Hepatocyte (in vitro differentiated cells): ENCODE measurements around the gene NKIRAS2. TPM values are rescaled to one million over a fixed set of nuclear protein-coding genes. Genes with fewer than 3 reads are reported as not detected.

Experiments
- DNase-seq: peaks from one replicate; pipeline ENCODE4 v3.0.0-alpha.2; 2016; ENCODE audit warnings: low spot score
- H2AFZ ChIP-seq: fragments of 200-600 bp; sonication (generic); 2 replicates; pipeline ENCODE4 v1.6.0; 2016; ENCODE audit warnings: antibody characterized with exemption, mild to moderate bottlenecking
- H3K27ac ChIP-seq: fragments of 200-600 bp; sonication (generic); 2 replicates; pipeline ENCODE4 v1.5.1; 2016; ENCODE audit warnings: mild to moderate bottlenecking
- H3K27me3 ChIP-seq: fragments of 200-600 bp; sonication (generic); 2 replicates; pipeline ENCODE4 v1.6.1; 2016
- H3K36me3 ChIP-seq: fragments of 200-600 bp; sonication (generic); replicated peaks from 2 replicates; pipeline ENCODE4 v1.5.1; 2016; ENCODE audit warnings: low read depth; ENCODE audit not compliant: insufficient read depth
- H3K4me1 ChIP-seq: fragments of 200-600 bp; sonication (generic); 2 replicates; pipeline ENCODE4 v1.5.1; 2016; ENCODE audit warnings: mild to moderate bottlenecking, moderate library complexity; ENCODE audit not compliant: insufficient read depth
- H3K4me2 ChIP-seq: fragments of 200-600 bp; sonication (generic); 2 replicates; pipeline ENCODE4 v1.6.0; 2016
- H3K4me3 ChIP-seq: fragments of 200-600 bp; sonication (generic); 2 replicates; pipeline ENCODE4 v1.5.1; 2016; ENCODE audit warnings: mild to moderate bottlenecking
- H3K79me2 ChIP-seq: fragments of 200-600 bp; sonication (generic); 2 replicates; pipeline ENCODE4 v1.6.0; 2017; ENCODE audit warnings: mild to moderate bottlenecking
- H3K9me2 ChIP-seq: fragments of 200-600 bp; sonication (generic); replicated peaks from 2 replicates; pipeline ENCODE4 v1.6.0; 2017; ENCODE audit warnings: mild to moderate bottlenecking; ENCODE audit not compliant: insufficient read depth
- H3K9me3 ChIP-seq: fragments of 200-600 bp; sonication (generic); 2 replicates; pipeline ENCODE4 v1.5.1; 2016; ENCODE audit warnings: low read depth, mild to moderate bottlenecking
- H4K20me1 ChIP-seq: fragments of 200-600 bp; sonication (generic); 2 replicates; pipeline ENCODE4 v1.6.0; 2016; ENCODE audit warnings: mild to moderate bottlenecking; ENCODE audit not compliant: insufficient read depth, poor library complexity, severe bottlenecking
- EZH2 ChIP-seq: fragments of 200-600 bp; sonication (generic); IDR thresholded peaks from 2 replicates; pipeline ENCODE4 v1.6.1; 2016; ENCODE audit warnings: antibody characterized with exemption, mild to moderate bottlenecking, borderline replicate concordance
- EZH2phosphoT487 ChIP-seq: fragments of 200-600 bp; sonication (generic); IDR thresholded peaks from one replicate; pipeline ENCODE4 v1.6.1; 2018; ENCODE audit warnings: antibody characterized with exemption, mild to moderate bottlenecking, low read depth, moderate library complexity; ENCODE audit not compliant: unreplicated experiment, severe bottlenecking
- WGBS: methylation state at CpG from one replicate; pipeline ENCODE4 v1.1.6; 2016; ENCODE audit warnings: low lambda C conversion rate; ENCODE audit errors: missing lambda C conversion rate; 5-methylcytosine and 5-hydroxymethylcytosine counted together
- polyA plus RNA-seq: library from polyadenylated mRNA; unstranded; fragments of >200 nt; fragmentation: Nextera tagmentation; extraction: Ambion mirVana; gene quantifications from 2 replicates; pipeline ENCODE4 v1.2.1, GENCODE V29; 2016
- total RNA-seq: library from RNA; depleted of rRNA; stranded (reverse); fragments of >200 nt; gene quantifications from 2 replicates; pipeline ENCODE4 v1.2.3, GENCODE V29; 2014
- TF ChIP-seq, protein P1 (sequence below): fragments of 200-600 bp; sonication (generic); IDR thresholded peaks from 2 replicates; pipeline ENCODE4 v1.5.1; 2016; ENCODE audit warnings: antibody characterized with exemption, mild to moderate bottlenecking; ENCODE audit not compliant: poor library complexity

NKIRAS2 gene
- total and polyA plus RNA-seq, 2 experiments from 2014 or later, result 40.8 to 55.0 TPM

GRCh38 chr17:42025936-42026335 is 6.0 kb downstream of the NKIRAS2 start:
- no peak overlapping the region for H3K4me2 ChIP-seq
- 100% methylated on average over 3 of the region's 3 CpGs for WGBS
- TF ChIP-seq, protein P1, sequence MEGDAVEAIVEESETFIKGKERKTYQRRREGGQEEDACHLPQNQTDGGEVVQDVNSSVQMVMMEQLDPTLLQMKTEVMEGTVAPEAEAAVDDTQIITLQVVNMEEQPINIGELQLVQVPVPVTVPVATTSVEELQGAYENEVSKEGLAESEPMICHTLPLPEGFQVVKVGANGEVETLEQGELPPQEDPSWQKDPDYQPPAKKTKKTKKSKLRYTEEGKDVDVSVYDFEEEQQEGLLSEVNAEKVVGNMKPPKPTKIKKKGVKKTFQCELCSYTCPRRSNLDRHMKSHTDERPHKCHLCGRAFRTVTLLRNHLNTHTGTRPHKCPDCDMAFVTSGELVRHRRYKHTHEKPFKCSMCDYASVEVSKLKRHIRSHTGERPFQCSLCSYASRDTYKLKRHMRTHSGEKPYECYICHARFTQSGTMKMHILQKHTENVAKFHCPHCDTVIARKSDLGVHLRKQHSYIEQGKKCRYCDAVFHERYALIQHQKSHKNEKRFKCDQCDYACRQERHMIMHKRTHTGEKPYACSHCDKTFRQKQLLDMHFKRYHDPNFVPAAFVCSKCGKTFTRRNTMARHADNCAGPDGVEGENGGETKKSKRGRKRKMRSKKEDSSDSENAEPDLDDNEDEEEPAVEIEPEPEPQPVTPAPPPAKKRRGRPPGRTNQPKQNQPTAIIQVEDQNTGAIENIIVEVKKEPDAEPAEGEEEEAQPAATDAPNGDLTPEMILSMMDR, result no peak
- TF ChIP-seq EZH2phosphoT487, result no peak
- no peak for TF ChIP-seq EZH2
- H3K4me3 ChIP-seq, result no peak overlapping the region
- H2AFZ ChIP-seq, result no peak overlapping the region
- H4K20me1 ChIP-seq, result no peaks in the 10 kb centered on the region
- no peaks in the 10 kb centered on the region for H3K9me3 ChIP-seq
- H3K36me3 ChIP-seq, result no peaks in the 10 kb centered on the region
- H3K4me1 ChIP-seq, result peaks cover 5% of the 10 kb centered on the region
- no peak for DNase-seq
- H3K27ac ChIP-seq, result no peak overlapping the region
- H3K27me3 ChIP-seq, result no peaks in the 10 kb centered on the region
- H3K79me2 ChIP-seq, result peaks cover 9% of the 10 kb centered on the region
- H3K9me2 ChIP-seq, result no peaks in the 10 kb centered on the region

- TF ChIP-seq EZH2phosphoT487 (no peak), EZH2 (no peak)
- TF ChIP-seq, protein P1, result no peak
- no peak for DNase-seq
- WGBS, result 78% methylated on average over 10 of the region's 17 CpGs
- Histone ChIP-seq H2AFZ (no peak overlapping the region), H4K20me1 (no peaks in the 10 kb centered on the region), H3K9me3 (no peaks in the 10 kb centered on the region), H3K79me2 (no peaks in the 10 kb centered on the region), H3K27me3 (no peaks in the 10 kb centered on the region), H3K9me2 (no peaks in the 10 kb centered on the region), H3K4me3 (no peak overlapping the region), H3K36me3 (no peaks in the 10 kb centered on the region), H3K4me1 (no peaks in the 10 kb centered on the region), H3K4me2 (no peak overlapping the region), H3K27ac (no peak overlapping the region)
Measured at GRCh38 chr17:42026857-42027589, 7.1 kb downstream of the NKIRAS2 start.

DNA sequence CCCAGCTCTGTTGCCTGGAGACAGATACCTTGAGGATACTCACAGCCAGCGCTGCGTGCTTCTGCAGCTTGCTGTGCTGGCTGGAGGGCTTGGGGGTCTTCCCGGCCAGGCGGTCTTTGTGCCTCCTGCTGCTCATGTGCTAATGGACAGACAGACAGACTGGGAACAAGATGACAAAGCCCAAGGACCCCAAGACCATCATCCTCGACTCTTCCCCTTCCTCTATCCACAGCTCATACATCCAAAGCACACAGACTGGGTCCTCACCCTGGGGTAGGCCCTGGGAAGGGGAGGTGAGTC is 7.7 kb downstream of the NKIRAS2 start:
- H2AFZ ChIP-seq, result no peak overlapping the region
- H3K4me1 ChIP-seq, result no peaks in the 10 kb centered on the region
- no peak overlapping the region for H3K4me2 ChIP-seq
- no peaks in the 10 kb centered on the region for H3K9me2 ChIP-seq
- no peaks in the 10 kb centered on the region for H3K36me3 ChIP-seq
- H3K9me3 ChIP-seq, result no peaks in the 10 kb centered on the region
- no peaks in the 10 kb centered on the region for H3K79me2 ChIP-seq
- no peak for DNase-seq
- H4K20me1 ChIP-seq, result no peaks in the 10 kb centered on the region
- H3K4me3 ChIP-seq, result no peak overlapping the region
- no peak for TF ChIP-seq EZH2phosphoT487
- no peak for TF ChIP-seq EZH2
- TF ChIP-seq, protein P1, result no peak
- H3K27ac ChIP-seq, result no peak overlapping the region
- H3K27me3 ChIP-seq, result no peaks in the 10 kb centered on the region
- 83% methylated on average over 5 of the region's 5 CpGs for WGBS
